Hematopoietic multipotent progenitor cell treated with erythropoietin and hydrocortisone succinate and interleukin-3 and kit ligand, for 15 days (in vitro differentiated cells): ENCODE measurements around the gene DGLUCY.
"Not testable (repeated sequence)": the region's sequence is repeated elsewhere in the genome, so short reads cannot be mapped to it uniquely, and the experiment has no call there.

Source experiments
- DNase-seq: peaks from one replicate; pipeline ENCODE4 v3.0.0-alpha.2; 2015; ENCODE audit warnings: low spot score

DGLUCY gene

DNA sequence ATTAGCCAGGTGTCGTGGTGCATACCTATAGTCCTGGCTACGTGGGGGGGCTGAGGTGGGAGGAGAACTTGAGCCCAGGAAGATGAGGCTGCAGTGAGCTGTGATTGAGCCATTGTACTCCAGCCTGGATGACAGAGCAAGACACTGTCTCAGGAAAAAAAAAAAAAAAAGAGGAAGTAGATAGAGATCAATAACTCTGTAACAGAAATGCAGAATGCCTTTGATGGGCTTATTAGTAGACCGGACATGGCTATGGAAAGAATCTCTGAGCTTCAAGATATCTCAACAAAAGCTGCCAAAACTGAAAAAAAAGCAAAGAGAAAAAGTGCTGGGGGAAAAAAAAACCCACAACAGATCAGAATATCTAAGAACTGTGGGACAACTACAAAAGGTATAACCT lies 93.1 kb downstream of the DGLUCY start:
- no peak for DNase-seq

- DNase-seq = no peak
Measured at GRCh38 chr14:91211017-91211416, 97.1 kb downstream of the DGLUCY start.

DNA sequence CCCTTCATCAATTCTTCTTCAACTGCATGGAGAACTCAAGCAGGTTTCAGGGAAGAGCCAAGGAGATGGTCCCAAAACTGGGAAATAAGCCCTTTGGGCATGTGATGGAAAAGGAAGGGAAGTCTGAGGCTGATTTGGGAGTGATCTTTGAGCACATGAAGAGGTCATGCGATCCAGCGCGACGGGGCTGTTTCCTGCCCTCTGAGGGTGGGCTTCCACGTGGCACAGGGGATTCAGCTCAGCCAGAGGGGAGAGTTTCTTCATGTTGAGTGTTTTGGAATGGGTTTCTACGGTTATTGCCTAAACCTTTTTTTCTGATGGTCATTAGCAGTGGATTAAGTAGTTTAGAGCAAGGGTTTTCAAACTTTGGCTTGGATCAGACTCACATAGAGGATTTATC lies 100.4 kb downstream of the DGLUCY start:
- no peak for DNase-seq

- DNase-seq = no peak
Measured at GRCh38 chr14:91215381-91215780, 101.5 kb downstream of the DGLUCY start.

DNA sequence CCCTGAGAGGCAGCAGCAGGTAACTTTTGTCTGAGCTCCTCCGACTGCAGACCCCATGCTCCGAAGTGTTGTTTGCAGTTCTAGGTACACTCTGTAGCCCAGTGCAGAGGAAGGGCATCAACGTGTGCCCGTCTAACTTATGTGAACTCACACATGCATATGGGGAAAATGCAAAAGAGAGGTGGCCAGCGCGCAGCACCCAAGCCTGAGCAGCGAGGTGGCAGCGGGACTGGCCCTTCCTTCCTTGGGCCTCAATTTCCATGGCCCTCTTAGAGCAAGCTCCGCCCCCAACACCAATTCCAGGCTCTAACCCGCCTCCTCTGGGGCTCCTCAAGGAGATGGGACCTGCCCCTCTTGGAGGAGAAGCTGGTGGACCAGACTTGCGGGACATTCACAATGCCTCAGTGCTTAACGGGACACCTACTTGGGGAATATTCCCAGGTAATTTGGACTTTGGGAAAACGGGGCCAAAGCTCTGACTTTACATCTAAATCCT lies 102.9 kb downstream of the DGLUCY start:
- DNase-seq = no peak

DNA sequence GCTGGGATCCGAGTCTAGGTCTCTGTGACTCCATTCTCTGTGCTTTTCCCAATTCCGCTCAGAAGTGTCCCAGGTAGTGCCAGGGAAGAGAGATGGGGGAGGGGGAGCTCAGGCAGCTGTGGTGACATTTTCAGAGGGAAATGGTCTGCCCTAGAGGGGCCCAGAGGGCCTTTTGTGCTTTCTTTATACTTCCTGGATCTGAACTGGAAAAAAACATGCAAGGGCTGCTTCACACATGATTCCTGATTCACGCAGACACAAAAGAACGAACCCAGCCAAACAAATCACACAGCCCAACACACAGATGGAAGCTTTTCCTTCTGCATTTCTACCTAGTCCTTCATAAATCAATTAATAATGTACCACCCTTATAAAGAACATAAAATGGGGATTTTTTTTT lies 104.1 kb downstream of the DGLUCY start:
- no peak for DNase-seq

DNA sequence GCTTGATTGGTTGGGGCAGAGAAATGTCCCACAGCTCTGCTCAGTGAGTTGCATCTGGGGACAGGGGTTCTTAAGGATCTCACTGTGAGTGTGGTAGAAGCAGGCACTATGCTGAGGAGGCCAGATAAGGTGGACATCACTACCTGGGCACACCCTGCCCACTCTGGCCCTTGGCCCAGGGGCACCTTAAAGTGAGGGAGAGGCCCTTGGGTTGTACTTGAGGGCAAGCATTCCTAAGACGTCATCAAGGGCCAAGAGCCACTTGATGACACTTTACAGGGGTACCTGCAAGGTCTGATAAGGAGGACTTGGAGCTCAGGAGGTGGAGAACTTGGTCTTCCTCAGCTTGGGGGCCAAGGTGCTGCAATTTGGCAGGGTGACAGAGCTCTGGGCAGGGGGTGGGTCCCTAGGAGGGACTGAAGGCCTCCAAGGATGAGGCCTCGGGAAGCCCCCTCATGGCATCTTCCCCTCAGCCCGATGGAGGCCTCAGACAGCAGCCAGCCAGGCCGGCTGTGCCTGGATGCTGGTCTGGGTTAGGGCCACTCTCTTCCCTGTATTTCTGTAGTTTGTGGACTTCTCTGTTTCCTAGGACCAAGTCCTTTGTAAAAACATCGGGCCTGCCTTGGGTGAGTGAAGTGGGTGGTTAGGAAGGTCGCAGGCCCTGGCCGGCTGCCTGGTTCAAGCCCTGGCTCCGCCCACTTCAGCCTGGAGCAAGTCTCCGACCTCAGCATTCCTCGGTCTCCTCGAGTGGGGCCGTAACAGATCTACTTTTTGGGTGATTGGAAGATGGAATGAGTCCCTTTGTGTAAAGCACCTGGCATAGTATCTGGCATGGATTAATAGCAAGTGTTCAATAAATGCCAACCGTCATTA lies 105.9 kb downstream of the DGLUCY start:
- no peak for DNase-seq

GRCh38 chr14:91220581-91221000 lies 106.7 kb downstream of the DGLUCY start:
- DNase-seq = no peak

- no peak for DNase-seq
Measured at GRCh38 chr14:91221270-91221669, 107.4 kb downstream of the DGLUCY start.

DNA sequence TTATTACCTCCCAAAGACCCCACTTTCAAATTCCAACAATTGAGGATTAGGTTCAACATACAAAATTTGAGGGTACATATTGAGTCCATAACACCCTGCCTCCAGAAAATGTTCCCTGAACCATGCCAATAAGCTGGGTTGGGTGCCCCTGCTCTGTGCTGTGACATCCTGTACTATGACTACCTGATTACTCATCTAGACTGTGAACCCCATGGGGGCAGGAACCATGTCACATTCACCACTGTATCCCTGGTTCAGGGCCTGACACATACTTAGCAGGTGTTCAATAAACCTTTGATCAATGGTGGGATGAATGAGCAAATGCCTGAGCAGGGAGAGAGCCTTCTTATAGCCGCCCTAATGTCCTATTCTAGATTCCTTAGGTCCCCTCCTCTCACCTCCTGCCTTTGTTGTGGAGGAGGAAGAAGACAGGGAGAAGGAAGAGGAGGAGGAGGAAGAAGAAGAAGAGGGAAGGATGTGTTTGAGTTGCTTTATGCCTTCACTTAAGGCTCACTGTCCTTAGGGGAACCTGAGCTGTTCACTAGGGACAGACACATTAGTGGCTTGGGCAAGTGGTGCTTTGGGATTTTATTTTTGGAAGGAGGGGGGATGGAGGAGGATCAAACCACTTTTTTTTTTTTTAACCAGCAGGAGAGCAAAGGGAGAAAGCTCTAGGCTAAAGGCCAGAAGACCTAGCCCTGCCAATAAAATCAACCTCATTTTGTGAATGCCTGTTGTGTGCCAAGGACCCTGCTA lies 109.3 kb downstream of the DGLUCY start:
- DNase-seq = no peak

GRCh38 chr14:91225025-91225424 lies 111.2 kb downstream of the DGLUCY start:
- no peak for DNase-seq

GRCh38 chr14:91226360-91226759 lies 112.5 kb downstream of the DGLUCY start:
- DNase-seq = not testable (repeated sequence)

GRCh38 chr14:91227183-91227628 lies 113.3 kb downstream of the DGLUCY start:
- DNase-seq = no peak

DNA sequence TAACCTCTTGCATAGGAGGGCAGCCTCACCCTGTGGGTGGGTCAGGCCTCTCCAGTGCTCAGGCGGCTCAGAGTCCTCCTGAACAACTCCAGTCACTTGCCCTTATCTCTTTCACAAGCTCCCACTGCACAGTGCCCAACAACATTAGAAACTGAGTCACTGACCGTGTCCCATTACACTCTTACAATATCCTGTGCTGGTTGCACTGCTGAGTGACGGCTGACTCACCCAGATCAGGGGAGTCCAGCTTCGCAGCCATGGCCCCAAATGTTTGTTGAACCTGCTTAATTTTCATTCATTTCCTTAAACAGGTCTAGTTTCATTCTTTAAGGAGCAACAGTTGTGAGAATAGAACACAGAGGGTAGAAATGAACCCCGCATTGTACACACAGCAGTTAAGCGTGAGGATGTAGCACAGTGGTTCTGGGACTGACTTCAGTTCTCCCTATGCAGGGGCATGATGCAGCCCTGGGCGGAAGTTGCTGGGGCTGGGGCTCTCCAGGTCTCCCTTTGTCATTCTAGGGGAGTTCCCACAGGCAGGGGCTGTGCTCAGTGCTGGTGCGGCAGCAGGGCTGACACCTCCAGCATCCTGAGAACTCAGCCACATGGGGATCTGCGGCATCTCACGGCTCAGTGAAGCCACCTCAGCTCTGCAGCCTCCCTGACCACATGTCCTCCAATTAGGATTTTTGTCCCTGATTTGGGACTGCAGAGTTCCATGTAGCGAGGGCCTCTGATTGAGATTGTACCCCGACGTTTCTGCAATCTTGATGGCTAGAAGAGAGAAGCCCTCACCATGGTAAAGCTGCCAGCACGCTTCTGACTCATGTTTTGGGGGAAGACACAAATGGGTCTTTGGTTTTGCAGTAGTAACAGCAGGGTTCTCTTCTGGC lies 114.5 kb downstream of the DGLUCY start:
- no peak for DNase-seq

DNA sequence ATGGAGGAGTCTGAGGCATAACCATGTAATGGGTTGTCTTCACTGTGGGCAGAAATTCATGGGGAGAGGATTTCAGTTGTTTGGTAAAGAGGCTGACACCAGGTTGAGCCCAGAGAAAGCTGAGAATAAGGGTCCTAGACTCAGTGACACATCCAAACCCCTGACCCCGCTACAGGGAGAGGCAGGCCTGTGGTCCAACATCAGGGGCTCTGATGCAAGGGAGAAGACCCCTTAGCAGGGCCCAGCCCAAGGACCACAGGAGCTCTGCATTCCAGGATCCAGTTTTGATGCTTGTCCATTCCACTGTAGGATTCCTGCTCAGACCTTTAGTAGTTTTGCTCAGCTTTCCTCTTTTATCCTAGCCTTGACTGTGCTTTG lies 115.1 kb downstream of the DGLUCY start:
- no peak for DNase-seq

- no peak for DNase-seq
Measured at GRCh38 chr14:91229743-91230200, 115.9 kb downstream of the DGLUCY start.

DNA sequence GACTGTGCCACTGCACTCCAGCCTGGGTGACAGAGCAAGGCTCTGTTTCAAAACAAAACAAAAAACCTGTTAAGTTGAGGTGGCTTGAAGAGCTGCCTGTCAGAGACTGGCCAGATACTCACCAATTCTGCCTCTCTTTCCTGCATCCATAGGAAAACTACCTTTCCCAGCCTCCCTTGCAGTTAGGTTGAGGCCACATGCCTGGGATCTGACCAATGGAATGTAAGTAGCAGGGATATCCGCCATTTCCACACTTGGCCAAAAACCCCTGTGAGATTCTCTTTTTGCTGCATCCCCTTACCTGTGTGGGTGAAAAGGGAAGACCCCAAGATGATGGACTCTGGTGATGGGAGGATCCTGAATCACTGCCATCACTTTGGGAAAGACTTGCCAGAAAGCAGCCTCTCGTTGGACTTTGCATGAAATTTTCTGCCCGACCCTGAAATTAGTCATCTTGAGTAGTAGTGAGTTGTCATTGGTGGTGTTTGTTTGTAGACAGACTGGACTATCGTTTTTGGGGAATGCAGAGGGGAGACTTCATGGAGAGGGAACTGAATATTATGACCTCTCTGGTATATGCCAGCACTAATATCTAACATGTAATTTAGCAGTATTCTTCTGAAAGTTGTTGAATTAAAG lies 116.6 kb downstream of the DGLUCY start:
- DNase-seq = no peak

DNA sequence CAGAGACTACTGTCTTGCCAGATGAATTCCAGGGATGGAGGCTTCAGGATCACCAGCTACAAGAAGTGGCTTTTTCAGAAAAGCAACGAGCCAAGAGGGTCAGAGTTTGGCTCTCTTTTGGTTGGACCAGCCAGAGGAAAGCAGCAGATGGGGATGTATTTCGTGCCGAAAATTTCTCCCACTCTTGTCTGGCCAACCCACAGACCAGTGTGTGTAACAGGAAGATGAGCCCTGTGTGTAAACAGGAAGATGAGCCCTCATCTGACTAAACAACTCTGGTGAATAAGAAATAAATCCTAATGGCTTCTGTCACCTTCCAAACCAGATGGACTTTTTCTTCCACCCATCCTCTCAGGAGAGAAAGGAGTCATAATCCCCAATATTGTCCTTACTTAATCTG lies 117.6 kb downstream of the DGLUCY start:
- no peak for DNase-seq

- no peak for DNase-seq
Measured at GRCh38 chr14:91232052-91232451, 118.2 kb downstream of the DGLUCY start.

DNA sequence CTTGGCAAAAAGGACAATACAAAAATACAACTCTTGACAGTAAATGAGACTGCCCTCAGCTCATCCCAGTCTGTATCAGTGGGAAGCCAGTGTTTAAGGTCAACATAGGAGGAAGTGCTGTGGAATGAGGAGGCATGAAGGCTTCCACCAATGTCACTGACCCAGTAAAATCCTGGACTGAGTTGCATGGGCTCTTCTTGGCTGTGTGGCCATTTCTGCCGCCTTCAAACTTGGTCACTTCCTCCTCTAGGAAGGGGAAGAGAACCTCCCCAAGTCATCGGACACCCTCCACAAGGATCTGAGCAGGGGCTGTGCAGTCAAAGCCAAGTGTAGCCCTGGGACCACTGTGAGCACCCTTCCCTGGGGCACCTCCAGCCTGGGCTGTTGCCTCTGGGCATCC lies 118.7 kb downstream of the DGLUCY start:
- no peak for DNase-seq
